Esophagus muscularis mucosa (tissue), 4 donors: ENCODE measurements around the gene PNLIPRP1. TPM values are rescaled to one million over a fixed set of nuclear protein-coding genes. Genes with fewer than 3 reads are reported as not detected.

Source experiments
- DNase-seq: peaks from one replicate; pipeline ENCODE4 v3.0.0-alpha.2; 2017; ENCODE audit errors: extremely low spot score
- H3K27ac ChIP-seq, 4 donors: fragments of 200-600 bp; sonication (generic); replicated peaks in 1 of 4; 1 replicate in 3 of 4; 2 replicates in 1 of 4; pipeline ENCODE4 v1.5.1; 2016 to 2019; ENCODE audit warnings: mild to moderate bottlenecking in 1 of 4
- H3K27me3 ChIP-seq, 4 donors: fragments of 200-600 bp; sonication (generic); one replicate each; pipeline versions ENCODE4 v1.5.1 to v1.6.0; 2016 to 2019
- H3K36me3 ChIP-seq, 4 donors: fragments of 200-600 bp; sonication (generic); one replicate each; pipeline ENCODE4 v1.5.1; 2016 to 2019
- H3K4me1 ChIP-seq, 4 donors: fragments of 200-600 bp; sonication (generic); one replicate each; pipeline ENCODE4 v1.5.1; 2016 to 2019
- H3K4me3 ChIP-seq, 4 donors: fragments of 200-600 bp; sonication (generic); 1 replicate in 2 of 4; 2 replicates in 2 of 4; pipeline ENCODE4 v1.5.1; 2016 to 2019; ENCODE audit warnings: mild to moderate bottlenecking in 4 of 4, moderate library complexity in 1 of 4
- H3K9me3 ChIP-seq, 4 donors: fragments of 200-600 bp; sonication (generic); 1 replicate in 3 of 4; 2 replicates in 1 of 4; pipeline ENCODE4 v1.5.1; 2016 to 2019
- EP300 ChIP-seq: sonication (generic); formaldehyde crosslinking; IDR thresholded peaks from one replicate; pipeline ENCODE4 v1.6.1; 2017; ENCODE audit warnings: antibody characterized with exemption
- POLR2A ChIP-seq: fragments of 450-650 bp; IDR thresholded peaks from one replicate; pipeline ENCODE4 v1.6.1; 2017; ENCODE audit warnings: antibody characterized with exemption, moderate library complexity, mild to moderate bottlenecking, low read depth
- POLR2AphosphoS5 ChIP-seq, 2 donors: sonication (generic); formaldehyde crosslinking; IDR thresholded peaks; one replicate each; pipeline ENCODE4 v1.6.1; 2017; ENCODE audit warnings: antibody characterized with exemption in 2 of 2
- WGBS: methylation state at CpG from one replicate; pipeline ENCODE4 v1.1.5; 2018; 5-methylcytosine and 5-hydroxymethylcytosine counted together
- intact Hi-C: fragments of 100-400 bp; cut with DNase I; formaldehyde crosslinking; loops from one replicate; pipeline ENCODE4 v1.15.1; 2023
- total RNA-seq, 4 donors: library from RNA; depleted of rRNA; stranded (reverse); fragments of >200 nt; gene quantifications; one replicate each; pipeline versions ENCODE4 v1.1.0 to v1.2.1, GENCODE V29; 2016
- TF ChIP-seq, protein P1 (sequence below), 3 experiments: fragments of 200-600 bp in 2 of 3; fragments of 450-650 bp in 1 of 3; sonication (generic) in 2 of 3; IDR thresholded peaks; one replicate each; pipeline ENCODE4 v1.5.1; 2017 to 2019; ENCODE audit warnings: antibody characterized with exemption in 3 of 3, mild to moderate bottlenecking in 2 of 3, moderate library complexity in 1 of 3

PNLIPRP1 gene
- total RNA-seq, 4 donors from 2014 or later: not detected

DNA sequence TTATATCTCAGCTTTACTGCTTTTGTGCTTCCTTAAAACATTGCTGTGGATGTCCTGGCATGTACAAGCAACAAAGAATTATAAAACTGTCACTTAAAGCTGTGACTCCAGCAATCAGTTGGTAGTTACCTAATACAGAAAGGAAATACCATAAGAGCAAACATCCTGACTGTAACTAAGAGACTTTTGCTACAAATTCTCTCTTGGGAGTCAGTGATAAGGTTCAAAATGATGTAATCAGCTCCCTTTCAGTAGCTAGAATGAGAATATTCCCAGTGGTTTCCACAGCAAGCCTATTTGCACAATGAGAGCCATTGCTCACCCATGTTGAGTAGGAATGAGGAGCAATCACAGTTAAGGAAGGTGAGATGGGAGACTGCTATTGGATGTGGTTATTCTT lies 7.6 kb downstream of the PNLIPRP1 start:
- Histone ChIP-seq H3K27ac (no peak overlapping the region), H3K4me1 (no peaks in the 10 kb centered on the region), H3K27me3 (peaks cover 0 to 5% (median 0%) of the 10 kb centered on the region in 4 donors), H3K4me3 (no peak overlapping the region), H3K36me3 (no peaks in the 10 kb centered on the region), H3K9me3 (no peaks in the 10 kb centered on the region)
- intact Hi-C loops: no loop called here
- no peak for DNase-seq
- TF ChIP-seq EP300 (no peak), POLR2AphosphoS5 (IDR thresholded peaks at IDR 0.05) (no peak), POLR2A (no peak)
- TF ChIP-seq, protein P1, sequence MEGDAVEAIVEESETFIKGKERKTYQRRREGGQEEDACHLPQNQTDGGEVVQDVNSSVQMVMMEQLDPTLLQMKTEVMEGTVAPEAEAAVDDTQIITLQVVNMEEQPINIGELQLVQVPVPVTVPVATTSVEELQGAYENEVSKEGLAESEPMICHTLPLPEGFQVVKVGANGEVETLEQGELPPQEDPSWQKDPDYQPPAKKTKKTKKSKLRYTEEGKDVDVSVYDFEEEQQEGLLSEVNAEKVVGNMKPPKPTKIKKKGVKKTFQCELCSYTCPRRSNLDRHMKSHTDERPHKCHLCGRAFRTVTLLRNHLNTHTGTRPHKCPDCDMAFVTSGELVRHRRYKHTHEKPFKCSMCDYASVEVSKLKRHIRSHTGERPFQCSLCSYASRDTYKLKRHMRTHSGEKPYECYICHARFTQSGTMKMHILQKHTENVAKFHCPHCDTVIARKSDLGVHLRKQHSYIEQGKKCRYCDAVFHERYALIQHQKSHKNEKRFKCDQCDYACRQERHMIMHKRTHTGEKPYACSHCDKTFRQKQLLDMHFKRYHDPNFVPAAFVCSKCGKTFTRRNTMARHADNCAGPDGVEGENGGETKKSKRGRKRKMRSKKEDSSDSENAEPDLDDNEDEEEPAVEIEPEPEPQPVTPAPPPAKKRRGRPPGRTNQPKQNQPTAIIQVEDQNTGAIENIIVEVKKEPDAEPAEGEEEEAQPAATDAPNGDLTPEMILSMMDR (IDR thresholded peaks at IDR 0.05): no peak

DNA sequence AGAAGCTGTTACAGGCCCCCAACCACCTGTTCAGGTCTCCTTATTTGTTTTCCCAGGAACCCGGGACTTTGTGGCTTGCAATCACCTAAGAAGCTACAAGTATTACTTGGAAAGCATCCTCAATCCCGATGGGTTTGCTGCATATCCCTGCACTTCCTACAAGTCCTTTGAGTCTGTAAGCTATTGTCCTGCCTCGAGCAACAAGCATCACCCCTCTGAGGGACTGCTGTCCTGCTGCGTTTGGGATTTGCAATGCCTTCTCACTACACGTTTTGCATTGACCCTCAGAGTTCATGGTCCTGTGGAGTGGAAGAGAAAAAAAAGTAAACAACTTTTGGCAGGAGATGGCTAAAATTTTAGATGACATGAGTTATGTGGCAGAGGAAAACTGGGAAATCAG lies 9.2 kb downstream of the PNLIPRP1 start:
- intact Hi-C loops: no loop called here
- DNase-seq: no peak
- Histone ChIP-seq H3K36me3 (no peaks in the 10 kb centered on the region), H3K27me3 (peaks cover 0 to 5% (median 0%) of the 10 kb centered on the region in 4 donors), H3K4me1 (no peaks in the 10 kb centered on the region), H3K27ac (no peak overlapping the region), H3K4me3 (no peak overlapping the region), H3K9me3 (no peaks in the 10 kb centered on the region)
- WGBS: 56% methylated on average over 5 of the region's 5 CpGs
- TF ChIP-seq POLR2AphosphoS5 (IDR thresholded peaks at IDR 0.05) (no peak), POLR2A (no peak), EP300 (no peak)
- TF ChIP-seq, protein P1 (IDR thresholded peaks at IDR 0.05): no peak

DNA sequence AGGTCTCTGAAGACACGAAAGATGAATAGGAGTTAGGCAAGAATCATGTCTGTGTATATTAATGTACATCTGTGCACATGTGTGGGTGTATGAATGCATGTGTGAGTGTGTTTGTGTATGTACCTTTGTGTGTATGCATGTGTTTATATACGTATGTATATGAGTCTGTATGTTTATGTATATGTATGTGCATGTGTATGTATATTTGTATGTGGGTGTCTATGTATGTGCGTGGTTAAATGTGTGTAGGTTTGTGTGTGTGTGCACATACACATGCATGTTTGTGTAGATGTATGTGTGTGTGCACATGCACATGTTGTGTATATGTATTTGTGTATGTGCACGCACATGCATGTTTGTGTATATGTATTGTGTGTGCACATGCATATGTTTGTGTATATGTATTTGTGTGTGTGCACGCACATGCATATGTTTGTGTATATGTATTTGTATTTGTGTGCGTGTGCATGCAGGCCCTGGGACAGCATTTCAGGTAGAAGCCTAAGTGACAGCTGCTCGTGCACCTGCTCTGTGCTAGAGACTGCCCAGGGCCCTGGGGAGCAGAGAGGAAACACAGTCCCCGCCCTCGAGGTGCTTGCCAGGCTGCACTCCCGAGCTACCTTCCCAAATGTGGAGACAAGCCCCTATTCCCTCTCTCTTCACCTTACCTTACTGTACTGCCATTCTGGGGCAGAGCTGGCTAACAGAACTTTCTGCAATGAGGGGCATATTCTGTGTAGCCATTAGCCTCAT lies 12.1 kb downstream of the PNLIPRP1 start:
- Histone ChIP-seq H3K9me3 (no peaks in the 10 kb centered on the region), H3K4me1 (no peaks in the 10 kb centered on the region), H3K27me3 (peaks cover 0 to 12% (median 0%) of the 10 kb centered on the region in 4 donors), H3K36me3 (no peaks in the 10 kb centered on the region), H3K4me3 (no peak overlapping the region), H3K27ac (no peak overlapping the region)
- 91% methylated on average over 7 of the region's 10 CpGs for WGBS
- intact Hi-C loops: no loop called here
- TF ChIP-seq POLR2AphosphoS5 (IDR thresholded peaks at IDR 0.05) (no peak), POLR2A (no peak), EP300 (no peak)
- TF ChIP-seq, protein P1 (IDR thresholded peaks at IDR 0.05): no peak
- DNase-seq: no peak

DNA sequence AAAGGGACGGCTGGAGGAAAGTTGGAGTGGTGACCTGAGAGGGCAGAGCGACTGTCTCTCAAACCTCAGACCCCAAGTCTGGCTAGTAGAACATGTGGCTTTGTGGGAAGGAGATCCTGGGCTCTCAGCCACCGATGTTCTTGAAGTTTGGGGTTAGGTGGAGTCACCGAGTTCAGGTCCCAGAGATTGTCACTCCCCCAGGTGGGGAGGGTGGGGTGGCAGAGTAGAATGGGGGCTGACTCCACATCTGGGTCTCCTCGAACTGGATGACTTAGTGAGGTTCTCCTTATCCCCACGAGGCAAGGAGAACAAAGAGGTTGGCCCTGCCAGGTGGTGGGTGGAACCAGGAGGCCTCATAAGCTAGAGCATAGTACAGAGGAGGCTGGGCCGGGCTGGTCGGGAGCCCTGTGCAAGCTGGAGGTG lies 15.3 kb downstream of the PNLIPRP1 start:
- no peak for DNase-seq

More for the DNA sequence above, 15.3 kb downstream of the PNLIPRP1 start:
- intact Hi-C loops: no loop called here
- H3K36me3 ChIP-seq: no peaks in the 10 kb centered on the region
- H3K9me3 ChIP-seq: peaks cover 0 to 6% (median 0%) of the 10 kb centered on the region in 4 donors
- no peak overlapping the region for H3K4me3 ChIP-seq
- H3K27me3 ChIP-seq: peaks cover 0 to 42% (median 6%) of the 10 kb centered on the region in 4 donors
- TF ChIP-seq, protein P1 (IDR thresholded peaks at IDR 0.05): no peak
- no peak for TF ChIP-seq EP300
- TF ChIP-seq POLR2A: no peak
- TF ChIP-seq POLR2AphosphoS5 (IDR thresholded peaks at IDR 0.05): no peak
- 79% methylated on average over 8 of the region's 8 CpGs for WGBS
- H3K4me1 ChIP-seq: peaks cover 0 to 8% (median 7%) of the 10 kb centered on the region in 4 donors
- no peak overlapping the region for H3K27ac ChIP-seq
